HG02759 (cell line): ENCODE results near the gene OOSP2.

Experiments used
- ATAC-seq: cut with Tn5 transposase; IDR thresholded peaks from one replicate; pipeline ENCODE4 v1.9.1; 2021; ENCODE audit warnings: mild to moderate bottlenecking, moderate library complexity; ENCODE audit not compliant: unreplicated experiment

The OOSP2 gene

GRCh38 chr11:60077981-60078380 is 37.8 kb downstream of the OOSP2 start:
- no peak for ATAC-seq

DNA sequence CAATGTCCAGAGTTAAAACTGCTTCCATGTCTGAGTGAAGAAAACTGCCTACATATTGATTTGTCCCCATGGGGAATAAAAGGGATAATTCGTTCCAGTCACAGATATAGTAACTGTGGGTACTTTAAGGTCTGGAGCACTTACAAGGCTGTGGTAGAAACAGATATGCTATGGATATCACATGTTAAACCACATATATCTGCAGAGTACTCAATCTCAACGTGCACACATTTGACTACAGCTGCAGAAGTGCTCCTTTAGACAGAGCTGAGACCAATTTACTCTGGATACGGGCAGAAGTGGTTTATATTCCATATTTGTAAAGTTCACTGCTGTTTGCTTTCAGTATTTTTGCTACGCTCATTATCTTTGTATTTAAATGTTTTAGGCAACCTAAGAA is 38.5 kb downstream of the OOSP2 start:
- ATAC-seq: no peak

DNA sequence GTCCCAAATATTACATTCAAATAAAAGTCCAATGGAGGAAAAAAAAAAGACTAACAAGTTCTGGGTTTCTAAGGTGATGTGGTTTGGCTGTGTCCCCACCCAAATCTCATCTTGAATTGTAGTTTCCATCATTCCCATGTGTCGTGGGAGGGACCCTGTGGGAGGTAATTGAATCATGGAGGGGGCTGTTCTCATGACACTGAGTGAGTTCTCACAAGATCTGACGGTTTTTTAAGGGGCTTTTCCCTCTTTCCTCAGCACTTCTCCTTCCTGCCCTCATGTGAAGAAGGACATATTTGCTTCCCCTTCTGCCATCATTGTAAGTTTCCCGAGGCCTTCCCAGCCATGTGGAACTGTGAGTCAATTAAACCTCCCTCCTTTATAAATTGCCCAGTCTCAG is 40.3 kb downstream of the OOSP2 start:
- no peak for ATAC-seq

- no peak for ATAC-seq
Observed at GRCh38 chr11:60084631-60085273, 44.5 kb downstream of the OOSP2 start.

DNA sequence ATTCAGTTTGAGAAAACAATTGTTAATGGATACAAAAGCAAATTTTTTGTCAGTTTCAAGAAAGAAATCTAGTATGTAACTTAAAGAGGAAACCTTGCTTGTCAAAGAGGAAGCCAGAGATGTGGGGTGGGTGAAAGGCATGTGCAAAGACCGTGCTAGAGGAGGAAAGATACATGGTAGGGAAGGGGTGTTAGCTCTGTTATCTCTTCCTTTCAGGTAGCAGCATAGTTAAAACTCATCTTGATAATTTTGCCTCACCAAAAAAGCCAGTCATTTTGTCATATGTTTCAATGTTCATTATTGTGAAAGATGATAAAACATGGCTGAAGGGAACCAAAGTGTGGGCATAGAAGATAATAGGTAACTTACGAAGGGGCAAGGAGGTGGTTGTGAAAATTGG is 45.7 kb downstream of the OOSP2 start:
- ATAC-seq: no peak

- no peak for ATAC-seq
Observed at GRCh38 chr11:60087239-60087638, 47.0 kb downstream of the OOSP2 start.

GRCh38 chr11:60088364-60088763 is 48.2 kb downstream of the OOSP2 start, which contains the start of gene MS4A2:
MS4A2 (plus strand) TSS chr11:60088664; CDS start chr11:60088766, 102 bp downstream.
- ATAC-seq: no peak

- no peak for ATAC-seq
Observed at GRCh38 chr11:60095477-60096120, 55.4 kb downstream of the OOSP2 start.

GRCh38 chr11:60097189-60097588 is 57.0 kb downstream of the OOSP2 start:
- ATAC-seq: no peak
